GM18861 (cell line): ENCODE data around the gene FTCD.
"Not testable (repeated sequence)": the region's sequence is repeated elsewhere in the genome, so short reads cannot be mapped to it uniquely, and the experiment has no call there.

Experiments
- ATAC-seq: cut with Tn5 transposase; IDR thresholded peaks from one replicate; pipeline ENCODE4 v1.9.1; 2021; ENCODE audit not compliant: unreplicated experiment

FTCD gene

DNA sequence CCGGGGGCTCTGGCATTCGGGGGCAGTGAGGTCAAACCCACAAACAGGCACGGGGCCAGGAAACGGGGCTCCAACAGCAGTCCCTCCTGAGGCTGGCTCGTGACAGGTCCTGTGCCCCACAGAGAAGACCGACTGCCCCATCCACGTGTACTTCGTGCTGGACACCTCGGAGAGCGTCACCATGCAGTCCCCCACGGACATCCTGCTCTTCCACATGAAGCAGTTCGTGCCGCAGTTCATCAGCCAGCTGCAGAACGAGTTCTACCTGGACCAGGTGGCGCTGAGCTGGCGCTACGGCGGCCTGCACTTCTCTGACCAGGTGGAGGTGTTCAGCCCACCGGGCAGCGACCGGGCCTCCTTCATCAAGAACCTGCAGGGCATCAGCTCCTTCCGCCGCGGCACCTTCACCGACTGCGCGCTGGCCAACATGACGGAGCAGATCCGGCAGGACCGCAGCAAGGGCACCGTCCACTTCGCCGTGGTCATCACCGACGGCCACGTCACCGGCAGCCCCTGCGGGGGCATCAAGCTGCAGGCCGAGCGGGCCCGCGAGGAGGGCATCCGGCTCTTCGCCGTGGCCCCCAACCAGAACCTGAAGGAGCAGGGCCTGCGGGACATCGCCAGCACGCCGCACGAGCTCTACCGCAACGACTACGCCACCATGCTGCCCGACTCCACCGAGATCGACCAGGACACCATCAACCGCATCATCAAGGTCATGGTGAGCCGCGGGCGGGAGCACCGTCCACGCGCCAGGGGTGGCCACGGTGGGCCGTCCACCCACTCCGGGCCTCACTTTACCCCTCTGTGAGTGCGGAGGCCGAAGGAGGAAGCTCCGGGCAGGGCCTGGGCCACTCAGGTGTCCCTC is 43.3 kb downstream of the FTCD start:
- ATAC-seq = no peak

DNA sequence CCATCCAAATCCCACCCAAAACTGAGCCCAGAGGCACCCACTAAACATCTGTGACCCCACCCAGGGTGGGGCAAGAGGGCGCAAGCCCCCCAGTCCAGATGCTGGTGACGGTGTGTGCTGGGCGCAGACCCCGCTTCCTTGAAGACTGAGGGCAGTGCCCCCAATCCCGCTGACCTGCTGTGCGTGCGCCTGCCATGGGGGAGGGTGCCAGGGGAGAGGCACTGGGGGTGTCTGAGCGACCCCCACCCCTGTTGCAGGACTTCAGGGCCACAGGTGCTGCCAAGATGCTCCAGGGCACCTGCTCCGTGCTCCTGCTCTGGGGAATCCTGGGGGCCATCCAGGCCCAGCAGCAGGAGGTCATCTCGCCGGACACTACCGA is 44.2 kb downstream of the FTCD start:
- no peak for ATAC-seq

DNA sequence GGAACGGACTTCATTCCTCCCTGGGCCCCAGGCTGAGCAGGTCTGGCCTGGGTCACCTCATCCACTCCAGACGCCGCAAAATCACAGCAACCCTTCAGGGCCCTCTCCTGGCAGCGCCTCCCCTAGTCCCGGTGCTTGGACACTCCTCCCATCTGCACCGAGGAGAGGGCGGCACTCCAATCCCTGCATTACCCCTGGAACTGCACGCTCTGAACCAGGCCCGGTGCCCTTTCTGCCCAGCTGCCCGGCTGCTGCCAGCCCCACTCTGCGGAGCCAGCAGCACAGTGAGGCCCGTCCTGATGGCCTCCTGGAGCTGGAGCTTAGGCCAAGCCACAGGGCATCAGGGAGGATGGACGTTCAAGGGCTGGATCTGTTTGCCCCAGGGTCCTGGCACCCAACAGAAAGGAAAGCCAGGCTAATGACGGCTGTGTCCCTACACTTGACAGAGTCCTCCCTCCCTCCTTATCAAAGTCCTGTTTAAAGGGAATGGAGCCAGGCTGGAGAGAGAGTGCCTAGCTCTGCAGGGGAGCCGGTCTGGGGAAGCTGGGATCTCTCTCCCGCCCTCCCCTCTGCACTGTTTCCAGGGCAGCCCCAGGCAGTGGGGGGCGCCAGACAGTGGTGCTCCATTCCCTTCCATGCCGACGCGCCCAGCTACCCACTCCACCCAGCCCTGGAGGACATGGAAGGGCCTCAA is 44.7 kb downstream of the FTCD start:
- ATAC-seq = no peak

DNA sequence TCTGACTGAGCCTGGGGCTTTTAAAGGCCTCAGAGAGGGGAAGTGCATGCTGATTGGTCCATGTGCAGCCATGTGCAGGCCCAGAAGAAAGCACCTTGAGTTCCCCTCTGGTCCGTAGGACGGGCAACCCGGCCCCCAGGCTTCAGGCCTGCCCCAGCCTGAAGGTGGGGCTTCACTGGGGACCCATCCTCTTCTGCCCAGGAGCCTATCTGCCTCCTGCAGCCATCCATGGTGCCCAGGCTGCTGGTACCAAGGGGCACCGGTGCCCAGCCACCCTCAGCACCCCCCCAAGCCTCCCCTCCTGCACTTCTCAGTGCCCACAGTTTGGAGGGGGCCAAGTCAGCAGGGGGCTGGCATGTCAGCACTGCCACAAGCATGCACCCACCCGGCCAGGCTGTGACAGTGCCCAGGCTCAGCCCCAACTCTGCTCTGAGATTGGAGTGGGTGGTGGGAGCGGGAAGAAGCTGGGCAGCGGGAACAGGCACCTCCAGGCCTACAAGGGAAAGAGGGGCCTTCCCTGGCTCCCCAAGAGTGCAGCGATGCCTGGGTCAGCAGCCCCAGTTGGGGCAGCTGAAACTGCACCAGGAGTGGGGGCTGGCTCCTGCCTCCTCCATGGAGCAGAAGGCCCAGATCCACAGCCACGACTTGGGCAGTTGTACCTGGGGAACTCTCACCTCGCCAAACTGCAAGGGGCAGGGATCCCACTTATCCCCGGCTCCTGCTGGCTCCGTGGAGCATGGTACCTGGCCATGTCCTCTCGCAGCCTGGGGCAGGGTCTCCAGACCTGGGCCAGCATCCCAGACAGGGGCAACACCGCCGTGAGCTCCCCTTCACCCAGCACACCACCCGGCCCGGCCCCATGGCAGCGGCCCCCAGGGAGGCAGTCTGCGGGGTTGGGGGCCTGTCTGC is 45.8 kb downstream of the FTCD start:
- no peak for ATAC-seq

DNA sequence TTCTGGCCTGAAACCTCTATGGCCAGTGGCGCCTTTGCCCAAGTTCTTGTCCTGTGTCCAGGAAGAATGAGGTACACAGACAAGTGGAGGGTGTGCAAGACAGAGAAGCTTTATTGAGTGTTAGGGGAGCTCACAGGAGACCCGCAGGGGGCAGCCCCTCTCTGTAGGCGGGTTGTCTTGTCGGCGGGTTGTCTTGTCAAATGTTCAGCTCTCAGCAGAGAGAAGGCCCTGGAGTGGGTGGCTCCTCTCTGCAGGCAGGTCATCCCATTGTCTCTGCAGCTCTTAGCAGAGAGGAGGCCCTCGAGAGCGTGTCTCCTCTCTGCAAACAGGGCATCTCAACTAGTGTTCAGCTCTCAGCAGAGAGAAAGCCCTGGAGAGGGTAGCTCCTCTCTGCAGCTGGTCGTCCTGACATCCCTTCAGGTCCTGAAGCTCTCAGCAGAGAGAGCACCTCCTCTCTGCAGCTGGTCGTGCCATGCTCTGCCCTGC is 46.5 kb downstream of the FTCD start:
- ATAC-seq = no peak

DNA sequence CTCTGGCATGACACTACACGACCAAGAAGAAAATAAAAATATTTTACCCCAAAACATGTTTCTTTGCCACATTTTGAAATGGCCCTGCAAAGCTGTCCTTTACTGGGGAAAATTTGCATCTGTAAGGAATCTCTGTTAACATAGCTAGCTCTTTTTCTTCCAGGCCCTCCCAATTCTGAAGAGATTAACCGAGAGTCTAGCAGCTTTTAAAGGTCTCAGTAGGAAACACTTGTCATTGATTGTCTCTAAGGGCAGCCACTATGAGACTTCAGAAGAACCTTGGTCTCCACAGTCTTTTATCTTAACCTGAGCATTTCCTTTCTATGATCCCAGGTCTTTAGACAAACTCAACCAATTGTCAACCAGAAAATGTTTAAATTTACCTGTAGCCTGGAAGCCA is 48.0 kb downstream of the FTCD start:
- ATAC-seq = not testable (repeated sequence)

DNA sequence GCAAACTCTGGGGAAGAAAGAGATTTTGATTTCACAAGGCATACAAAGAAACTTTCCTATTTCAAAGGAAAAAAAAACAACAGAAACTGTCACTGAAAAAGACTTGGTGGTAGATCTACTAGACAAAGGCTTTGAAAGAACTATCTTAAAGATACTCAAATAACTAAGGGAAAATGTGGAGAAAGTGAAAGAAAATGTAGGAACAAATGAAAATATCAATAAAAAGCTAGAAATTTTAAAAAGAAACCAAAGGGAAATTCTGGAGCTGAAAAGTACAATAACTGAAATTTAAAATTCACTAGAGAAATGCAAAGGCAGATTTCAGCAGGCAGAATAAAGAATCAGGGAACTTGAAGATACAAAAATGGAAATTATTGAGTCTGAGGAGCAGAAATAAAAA is 51.3 kb downstream of the FTCD start:
- ATAC-seq = no peak

DNA sequence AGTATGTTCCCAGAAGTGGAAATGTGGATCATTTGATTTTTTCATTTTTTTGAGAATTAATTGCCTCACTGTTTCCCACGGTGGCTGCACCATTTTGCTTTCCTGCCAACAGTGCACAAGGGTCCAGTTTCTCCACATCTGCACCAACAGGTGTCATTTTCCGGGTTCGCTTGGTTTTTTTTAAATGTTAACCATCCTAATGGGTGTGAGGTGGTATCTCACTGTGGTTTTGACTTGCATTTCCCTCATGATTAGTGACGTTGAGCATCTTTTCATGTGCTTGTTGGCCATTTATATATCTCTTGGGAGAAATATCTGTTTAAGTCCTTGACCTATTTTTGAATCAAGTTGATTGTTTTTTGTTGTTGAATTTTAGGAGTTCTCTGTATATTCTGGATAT is 54.5 kb downstream of the FTCD start:
- no peak for ATAC-seq

DNA sequence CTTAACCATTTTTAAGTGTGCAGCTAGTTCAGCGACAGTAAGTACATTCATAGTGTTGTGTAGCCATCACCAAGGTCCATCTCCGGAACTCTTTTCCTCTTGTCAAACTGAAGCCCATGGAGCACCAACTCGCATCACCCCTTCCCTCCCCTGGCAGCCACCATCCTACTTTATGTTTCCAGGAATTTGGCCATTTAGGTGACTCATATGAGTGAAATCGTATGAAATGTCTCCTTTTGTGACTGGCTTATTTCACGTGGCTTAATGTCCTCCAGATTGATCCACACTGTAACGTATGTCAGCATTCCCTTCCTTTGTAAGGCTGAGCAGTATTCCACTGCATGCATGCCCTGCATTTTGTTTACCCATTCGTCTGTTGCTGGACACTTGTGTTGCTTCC is 55.0 kb downstream of the FTCD start:
- no peak for ATAC-seq

DNA sequence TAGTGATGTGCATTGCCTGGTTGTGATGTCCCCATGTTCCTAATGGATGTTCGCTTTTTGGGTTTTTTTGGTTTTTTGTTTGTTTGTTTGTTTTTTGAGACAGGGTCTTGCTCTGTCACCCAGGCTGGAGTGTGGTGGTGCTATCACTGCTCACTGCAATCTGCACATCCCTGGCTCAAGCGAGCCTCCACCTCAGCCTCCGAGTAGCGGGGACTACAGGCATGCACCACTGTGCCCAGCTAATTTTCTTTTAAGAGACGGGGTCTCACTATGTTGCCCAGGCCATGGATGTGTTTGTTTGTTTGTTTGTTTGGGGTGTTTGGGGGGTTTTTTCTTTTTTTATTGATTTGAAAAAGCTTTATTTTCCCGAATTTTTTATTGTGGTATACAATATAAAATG is 55.4 kb downstream of the FTCD start:
- no peak for ATAC-seq

DNA sequence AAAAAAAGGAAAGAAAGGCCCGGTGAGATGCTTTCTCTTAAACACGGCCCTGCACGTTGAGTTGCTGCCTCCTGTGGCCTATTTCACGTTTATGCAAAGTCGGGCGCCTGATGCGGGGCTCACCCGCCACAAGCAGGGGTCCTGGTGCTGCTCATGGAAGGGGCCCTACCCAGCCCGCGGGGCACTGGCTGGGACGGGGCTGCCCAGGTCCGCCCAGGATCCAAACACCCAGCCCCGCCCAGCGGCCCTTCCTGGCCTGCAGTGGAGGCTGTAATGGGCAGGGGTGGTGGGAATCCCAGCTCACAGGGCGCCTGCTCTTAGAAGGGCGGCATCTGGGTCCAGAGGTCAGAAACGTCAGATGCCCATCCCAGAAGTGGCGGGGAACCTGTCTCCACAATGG is 55.9 kb downstream of the FTCD start:
- no peak for ATAC-seq

DNA sequence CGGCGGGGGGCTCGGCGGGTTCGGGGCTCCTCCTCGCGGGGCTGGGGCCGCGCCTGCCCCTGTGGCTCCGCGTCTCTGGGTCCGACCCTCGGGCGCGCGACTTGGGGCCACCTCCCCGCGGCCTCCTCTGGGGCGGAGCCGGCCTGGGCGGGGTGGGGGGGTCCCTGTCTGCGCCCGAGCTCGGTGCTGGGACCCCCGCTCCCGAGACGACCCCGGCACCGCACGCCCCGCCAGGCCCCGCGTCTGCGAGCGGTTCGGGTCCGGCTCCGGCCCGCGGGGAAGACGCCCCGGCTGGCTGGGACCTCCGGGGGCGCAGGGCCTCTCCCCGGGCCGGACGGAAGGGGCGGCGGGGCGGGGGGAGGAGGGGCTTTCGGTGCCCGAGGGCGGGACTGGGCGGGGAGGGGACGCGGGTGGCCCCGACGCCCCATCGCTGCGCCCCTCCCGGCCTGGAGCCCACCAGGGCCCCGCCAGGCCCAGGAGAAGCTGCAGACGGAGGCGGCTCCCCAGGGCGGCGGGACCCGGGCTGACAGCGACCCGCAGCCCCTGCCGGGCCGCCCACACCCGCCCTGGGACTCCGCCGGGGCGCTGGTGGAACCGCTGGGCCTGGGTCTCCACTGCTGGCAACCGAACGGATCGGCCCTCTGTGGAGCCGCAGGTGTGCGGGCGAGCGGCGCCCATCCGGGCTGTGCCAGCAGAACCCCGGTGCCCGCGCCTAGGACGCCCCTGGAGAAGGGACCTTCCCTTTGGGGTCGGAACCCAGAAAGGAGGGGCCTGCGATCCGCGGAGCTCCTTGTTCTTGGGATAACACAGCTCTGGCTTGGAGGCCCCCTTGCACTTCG is 56.9 kb downstream of the FTCD start:
- no peak for ATAC-seq

DNA sequence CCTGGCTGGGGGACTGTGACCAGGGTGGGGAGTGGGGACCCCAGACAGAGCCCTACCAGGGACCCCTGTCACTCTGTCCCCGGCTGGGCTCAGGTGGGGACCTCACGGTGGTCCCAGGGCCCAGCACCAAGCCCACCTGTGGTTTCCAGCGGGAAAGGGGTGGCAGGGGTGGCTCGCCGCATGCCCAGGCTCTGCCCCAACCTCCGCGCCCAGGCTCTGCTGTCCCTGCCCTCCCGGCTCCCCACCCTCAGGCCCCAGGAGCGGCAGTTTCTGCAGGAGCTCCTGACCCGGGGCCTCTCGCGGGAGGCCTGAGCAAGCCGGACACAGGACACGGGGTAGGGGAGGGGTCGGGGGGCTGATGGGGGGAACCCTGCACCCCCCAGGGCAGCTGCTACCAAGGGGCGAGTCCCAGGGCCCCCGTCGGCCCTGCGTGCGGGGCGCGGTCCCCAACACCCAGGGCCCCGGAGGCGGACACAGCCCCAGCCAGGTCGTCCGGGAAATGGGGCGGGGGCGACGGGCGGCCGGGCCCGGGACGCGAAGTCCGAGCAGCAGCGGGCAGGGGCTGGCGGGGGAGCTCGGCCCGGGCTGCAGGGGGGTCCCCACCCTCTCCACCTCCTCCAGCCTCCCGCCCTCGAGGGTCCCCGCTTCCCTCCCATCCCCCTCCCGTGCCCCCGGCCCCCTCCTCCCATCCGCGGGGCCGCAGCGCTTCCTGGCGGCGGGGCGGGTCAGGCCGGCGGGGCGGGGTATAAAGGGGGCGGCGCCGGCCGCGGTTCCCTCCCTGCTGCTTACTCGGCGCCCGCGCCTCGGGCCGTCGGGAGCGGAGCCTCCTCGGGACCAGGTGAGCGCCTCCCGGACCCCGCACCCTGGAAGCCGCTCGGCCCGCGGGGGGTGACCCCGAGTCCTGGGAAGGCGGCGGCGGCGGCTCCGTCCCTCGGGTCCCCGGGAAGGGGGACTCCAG is 57.8 kb downstream of the FTCD start, which contains the start of gene COL6A2:
Gene COL6A2 (plus strand): TSS at position 777 of the 958 bp plus-strand sequence.
- no peak for ATAC-seq

DNA sequence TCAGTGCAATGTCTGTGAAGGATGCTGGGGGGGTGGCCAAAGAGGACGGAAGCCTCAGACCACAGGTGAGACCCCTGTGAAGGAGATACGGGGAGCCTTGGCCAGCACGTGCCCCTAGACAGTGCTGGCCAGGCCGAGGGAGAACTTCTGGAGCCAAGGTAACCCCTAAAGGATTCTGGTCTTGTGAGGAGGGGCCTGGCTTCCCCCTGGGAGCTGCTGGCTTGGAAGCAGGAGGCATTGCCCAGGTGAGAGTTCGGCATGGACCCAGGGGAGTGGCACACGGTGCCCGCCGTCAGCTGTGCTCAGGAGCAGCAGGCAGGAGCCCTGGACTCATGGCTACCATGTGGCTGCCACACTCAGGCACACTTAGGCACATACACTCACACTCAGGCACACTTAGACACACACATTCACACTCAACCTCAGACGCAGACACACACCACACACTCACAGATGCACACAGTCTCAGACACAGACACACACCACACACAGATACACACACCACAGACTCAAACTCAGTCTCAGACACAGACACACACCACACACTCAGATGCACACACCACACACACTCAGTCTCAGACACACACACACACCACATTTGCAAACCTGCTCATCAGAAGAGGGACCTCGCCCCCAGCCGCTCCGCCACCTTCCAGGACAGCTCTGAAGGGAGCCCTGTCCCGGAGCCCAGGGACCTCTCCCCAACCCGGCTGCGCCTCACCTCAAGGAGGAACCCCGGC is 58.6 kb downstream of the FTCD start:
- ATAC-seq = no peak

DNA sequence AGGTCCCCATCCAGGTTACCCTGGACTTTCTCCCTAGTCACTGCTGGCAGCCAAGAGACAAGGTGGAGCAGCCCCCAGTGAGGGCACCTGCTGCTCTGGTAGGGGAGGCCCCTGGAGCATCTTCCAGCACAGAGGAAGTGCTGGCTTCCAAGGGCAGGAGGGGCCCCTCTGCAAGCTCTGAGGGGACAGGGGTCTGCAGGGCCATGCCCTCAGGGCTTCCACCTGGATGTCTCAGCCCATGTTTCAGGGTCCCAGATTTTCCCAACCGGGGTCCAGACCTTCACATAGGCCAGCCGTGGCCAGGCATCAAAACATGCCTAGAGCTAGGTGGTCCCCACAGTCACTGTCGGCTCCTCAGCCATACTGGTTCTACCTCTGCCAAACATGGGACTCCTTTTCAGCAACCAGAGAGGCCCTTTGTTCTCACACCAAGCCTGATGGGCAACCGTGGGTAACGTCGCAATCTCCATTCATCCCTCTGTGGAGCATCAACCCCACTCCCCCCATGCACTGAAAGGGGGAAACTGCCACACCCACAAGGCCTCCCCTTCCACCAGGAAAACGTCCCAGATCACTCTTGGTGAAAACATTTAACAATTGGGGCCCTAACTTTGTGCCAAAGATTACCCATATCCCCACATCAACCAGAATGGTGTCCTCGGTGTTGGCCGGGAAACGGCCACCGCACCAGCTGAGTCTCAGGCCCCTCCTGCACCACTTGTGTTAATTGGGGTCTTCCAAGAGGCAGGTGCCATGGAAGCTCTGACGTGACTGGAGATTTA is 59.4 kb downstream of the FTCD start:
- ATAC-seq = no peak

DNA sequence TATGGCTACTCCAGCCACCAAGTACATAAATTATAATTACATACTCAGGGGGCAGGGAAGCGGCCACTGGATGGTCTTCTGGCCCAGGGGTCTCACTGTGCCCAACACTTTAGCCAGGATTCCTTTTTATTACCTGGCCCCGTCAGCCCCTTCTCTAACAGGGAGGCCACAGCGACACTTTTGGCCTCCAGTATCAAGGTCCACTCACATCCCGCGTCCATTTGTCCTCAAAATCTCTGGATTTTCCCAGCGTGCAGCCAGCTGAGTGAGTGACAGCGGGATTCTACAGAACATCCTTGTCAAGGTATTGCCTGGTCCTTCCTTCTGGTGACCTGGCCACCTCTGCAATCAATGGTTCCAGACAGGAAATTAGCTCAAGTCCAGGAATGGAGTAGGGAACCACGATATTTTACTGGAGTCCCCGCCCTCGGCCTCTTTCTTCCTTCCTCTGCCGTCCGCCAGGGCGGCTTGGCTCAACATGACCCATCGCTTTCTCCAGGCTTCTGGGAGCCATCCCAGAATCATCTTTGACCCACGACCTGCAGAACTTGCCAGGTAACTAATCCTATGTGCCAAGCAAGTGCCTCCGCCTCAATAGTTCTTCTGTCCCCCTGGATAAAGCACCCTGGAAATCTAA is 60.2 kb downstream of the FTCD start:
- ATAC-seq = no peak

DNA sequence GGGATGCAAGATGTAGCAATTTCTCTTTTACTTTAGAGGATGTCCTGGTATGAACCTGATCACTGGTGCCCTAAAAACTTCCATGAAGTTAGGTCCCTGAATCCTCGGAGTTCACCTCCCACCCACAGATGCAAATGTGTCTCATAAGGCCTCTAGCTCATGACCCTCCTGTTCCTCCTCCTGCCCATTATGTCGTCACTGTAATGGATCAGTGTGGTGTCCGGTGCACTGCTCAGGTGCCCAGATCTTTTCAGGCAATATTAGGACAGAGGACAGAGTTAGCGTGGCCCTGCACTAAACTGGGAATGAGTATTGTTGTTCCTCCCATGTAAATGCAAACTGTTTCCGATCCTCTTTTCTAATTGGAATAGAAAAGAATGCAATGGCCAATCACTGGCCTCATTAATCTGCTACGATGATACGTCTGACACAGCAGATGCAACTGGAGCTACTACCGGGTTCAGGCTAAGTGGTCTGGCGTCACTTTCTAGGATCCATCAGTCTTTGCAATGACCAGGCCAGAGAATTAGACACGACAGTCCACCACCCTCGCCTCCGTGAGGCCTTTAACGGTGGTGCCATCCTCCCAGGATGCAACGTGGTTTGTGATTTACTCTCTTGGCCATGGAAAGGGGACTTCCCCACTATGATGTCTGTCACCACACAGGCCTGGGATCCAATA is 60.8 kb downstream of the FTCD start:
- ATAC-seq = no peak
